ENCODE measurements around the gene KCTD12.

DNA sequence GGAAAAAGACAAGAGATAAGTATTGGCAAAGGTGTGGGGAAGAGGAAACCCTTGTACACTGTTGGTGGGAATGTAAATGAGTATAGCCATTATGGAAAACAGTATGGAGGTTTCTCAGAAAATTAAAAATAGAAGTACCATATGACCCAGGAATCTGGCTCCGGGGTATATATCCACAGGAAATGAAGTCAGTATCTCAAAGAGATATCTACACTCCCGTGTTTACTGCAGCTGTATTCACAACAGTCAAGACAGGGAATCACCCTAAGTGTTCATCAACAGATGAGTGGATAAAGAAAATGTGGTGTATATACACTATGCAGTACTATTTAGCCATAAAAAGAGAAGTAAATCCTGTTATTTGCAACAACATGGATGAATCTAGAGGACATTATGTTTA lies 13.5 kb downstream of the KCTD12 start:
- TF ChIP-seq, protein P1, sequence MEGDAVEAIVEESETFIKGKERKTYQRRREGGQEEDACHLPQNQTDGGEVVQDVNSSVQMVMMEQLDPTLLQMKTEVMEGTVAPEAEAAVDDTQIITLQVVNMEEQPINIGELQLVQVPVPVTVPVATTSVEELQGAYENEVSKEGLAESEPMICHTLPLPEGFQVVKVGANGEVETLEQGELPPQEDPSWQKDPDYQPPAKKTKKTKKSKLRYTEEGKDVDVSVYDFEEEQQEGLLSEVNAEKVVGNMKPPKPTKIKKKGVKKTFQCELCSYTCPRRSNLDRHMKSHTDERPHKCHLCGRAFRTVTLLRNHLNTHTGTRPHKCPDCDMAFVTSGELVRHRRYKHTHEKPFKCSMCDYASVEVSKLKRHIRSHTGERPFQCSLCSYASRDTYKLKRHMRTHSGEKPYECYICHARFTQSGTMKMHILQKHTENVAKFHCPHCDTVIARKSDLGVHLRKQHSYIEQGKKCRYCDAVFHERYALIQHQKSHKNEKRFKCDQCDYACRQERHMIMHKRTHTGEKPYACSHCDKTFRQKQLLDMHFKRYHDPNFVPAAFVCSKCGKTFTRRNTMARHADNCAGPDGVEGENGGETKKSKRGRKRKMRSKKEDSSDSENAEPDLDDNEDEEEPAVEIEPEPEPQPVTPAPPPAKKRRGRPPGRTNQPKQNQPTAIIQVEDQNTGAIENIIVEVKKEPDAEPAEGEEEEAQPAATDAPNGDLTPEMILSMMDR (IDR thresholded peaks at IDR 0.05) = no peak
- TF ChIP-seq POLR2A (IDR thresholded peaks at IDR 0.05; ENCODE audit: low read depth) (no peak), POLR2AphosphoS5 (IDR thresholded peaks at IDR 0.05) (no peak)
